Adipocyte (in vitro differentiated cells): ENCODE data around the gene DUSP15.
A peak's percentile ranks its signal among the peaks of the same experiment; 100 is the strongest.

Source experiments
- DNase-seq: peaks from one replicate; pipeline ENCODE4 v3.0.0-alpha.2; 2015; ENCODE audit warnings: low read depth
- H3K27me3 ChIP-seq: replicated peaks from 2 replicates; pipeline ENCODE4 v1.7.0; 2013; ENCODE audit warnings: mild to moderate bottlenecking, low read length, moderate library complexity; ENCODE audit not compliant: control insufficient read depth, insufficient read depth
- H3K36me3 ChIP-seq: 2 replicates; pipeline ENCODE4 v1.7.0; 2013; ENCODE audit warnings: low read length, mild to moderate bottlenecking, moderate library complexity; ENCODE audit not compliant: control insufficient read depth, insufficient read depth, severe bottlenecking
- H3K4me1 ChIP-seq: 2 replicates; pipeline ENCODE4 v1.7.0; 2013; ENCODE audit warnings: mild to moderate bottlenecking, low read length, moderate library complexity; ENCODE audit not compliant: control insufficient read depth, insufficient read depth
- H3K4me3 ChIP-seq: 2 replicates; pipeline ENCODE4 v1.7.0; 2013; ENCODE audit warnings: mild to moderate bottlenecking, low read length, moderate library complexity
- H3K9ac ChIP-seq: 2 replicates; pipeline ENCODE4 v1.7.0; 2013; ENCODE audit warnings: mild to moderate bottlenecking, low read length, moderate library complexity
- H3K9me3 ChIP-seq: 2 replicates; pipeline ENCODE4 v1.7.0; 2013; ENCODE audit warnings: mild to moderate bottlenecking, low read length, moderate library complexity; ENCODE audit not compliant: control insufficient read depth

Gene DUSP15

DNA sequence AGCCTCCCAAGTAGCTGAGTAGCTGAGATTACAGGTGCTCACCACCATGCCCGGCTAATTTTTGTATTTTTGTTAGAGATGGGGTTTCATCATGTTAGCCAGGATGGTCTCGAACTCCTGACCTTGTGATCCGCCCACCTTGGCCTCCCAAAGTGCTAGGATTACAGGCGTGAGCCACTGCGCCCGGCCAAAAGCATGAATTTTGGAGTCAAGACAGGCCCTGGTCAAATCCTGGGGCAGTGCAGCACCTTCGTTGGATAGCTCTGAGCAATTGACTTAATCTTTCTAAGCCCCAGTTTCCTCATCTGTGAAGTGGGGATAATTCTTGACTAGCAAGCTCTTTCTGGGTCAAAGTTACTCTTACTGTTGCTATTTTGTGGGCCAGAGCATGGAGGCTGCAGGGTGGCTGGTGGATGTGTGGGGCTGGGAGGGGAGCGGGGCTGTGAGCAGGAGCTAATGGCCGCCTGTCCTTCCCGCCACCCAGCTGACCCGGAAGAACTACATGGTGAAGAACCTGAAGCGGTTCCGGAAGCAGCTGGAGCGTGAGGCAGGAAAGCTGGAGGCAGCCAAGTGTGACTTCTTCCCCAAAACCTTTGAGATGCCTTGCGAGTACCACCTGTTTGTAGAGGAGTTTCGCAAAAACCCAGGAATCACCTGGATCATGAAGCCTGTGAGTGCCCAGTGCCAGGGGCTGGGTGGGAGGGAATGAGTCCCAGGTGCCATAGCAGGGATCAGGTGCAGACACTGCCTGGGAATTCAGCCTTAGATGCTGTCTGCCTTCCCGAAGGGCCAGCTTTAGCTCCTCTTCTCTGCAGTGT is 39.1 kb upstream of the DUSP15 start:
- DNase-seq: no peak
- peaks cover 42% of the 10 kb centered on the region for H3K27me3 ChIP-seq

DNA sequence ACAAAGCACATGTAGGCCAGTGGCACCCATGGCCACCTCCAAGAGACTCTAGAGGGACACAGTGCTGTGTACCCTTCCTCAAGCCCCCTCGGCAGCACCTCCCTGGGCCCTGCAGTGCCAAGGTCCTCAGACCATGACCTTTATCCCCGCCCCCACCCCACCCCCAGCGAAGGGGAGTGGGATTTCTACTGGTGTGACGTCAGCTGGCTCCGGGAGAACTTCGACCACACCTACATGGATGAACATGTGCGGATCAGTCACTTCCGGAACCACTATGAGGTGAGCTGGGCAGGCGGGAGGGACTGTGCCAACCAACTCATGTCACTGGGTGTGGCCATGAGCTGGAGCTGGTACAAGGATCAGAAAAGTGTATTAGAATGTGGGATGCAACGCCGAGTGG is 38.1 kb upstream of the DUSP15 start:
- DNase-seq: no peak
- no peak overlapping the region for H3K9ac ChIP-seq
- H3K4me3 ChIP-seq: no peak overlapping the region
- H3K4me1 ChIP-seq: no peaks in the 10 kb centered on the region
- H3K27me3 ChIP-seq: peaks cover 39% of the 10 kb centered on the region
- no peaks in the 10 kb centered on the region for H3K9me3 ChIP-seq
- no peaks in the 10 kb centered on the region for H3K36me3 ChIP-seq

More for the DNA sequence above, 39.1 kb upstream of the DUSP15 start:
- no peaks in the 10 kb centered on the region for H3K36me3 ChIP-seq
- H3K9me3 ChIP-seq: no peaks in the 10 kb centered on the region
- H3K9ac ChIP-seq: no peak overlapping the region
- H3K4me3 ChIP-seq: no peak overlapping the region
- H3K4me1 ChIP-seq: no peaks in the 10 kb centered on the region

DNA sequence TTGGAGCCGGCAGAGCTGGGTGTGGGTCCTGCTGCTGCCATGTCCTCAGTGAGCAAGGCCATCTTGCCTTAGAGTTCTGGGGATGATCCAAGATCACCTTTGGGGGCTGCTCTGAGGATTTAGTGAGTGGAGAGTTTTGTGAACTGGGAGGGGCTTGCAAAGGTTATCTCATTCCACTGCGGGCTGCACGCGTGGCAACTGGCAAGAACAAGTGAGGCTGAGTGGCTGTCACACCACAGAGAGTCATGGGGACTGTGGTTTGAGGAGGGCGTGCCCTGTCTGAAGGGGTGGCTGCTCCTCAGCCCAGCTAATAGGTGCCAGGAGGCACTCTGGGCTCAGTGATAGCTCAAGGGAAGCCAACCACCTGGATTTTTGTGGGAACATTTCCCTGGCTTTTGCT is 37.7 kb upstream of the DUSP15 start:
- DNase-seq: no peak
- H3K9ac ChIP-seq: no peak overlapping the region
- H3K9me3 ChIP-seq: no peaks in the 10 kb centered on the region
- no peak overlapping the region for H3K4me3 ChIP-seq
- H3K36me3 ChIP-seq: no peaks in the 10 kb centered on the region
- no peaks in the 10 kb centered on the region for H3K4me1 ChIP-seq
- peaks cover 39% of the 10 kb centered on the region for H3K27me3 ChIP-seq

DNA sequence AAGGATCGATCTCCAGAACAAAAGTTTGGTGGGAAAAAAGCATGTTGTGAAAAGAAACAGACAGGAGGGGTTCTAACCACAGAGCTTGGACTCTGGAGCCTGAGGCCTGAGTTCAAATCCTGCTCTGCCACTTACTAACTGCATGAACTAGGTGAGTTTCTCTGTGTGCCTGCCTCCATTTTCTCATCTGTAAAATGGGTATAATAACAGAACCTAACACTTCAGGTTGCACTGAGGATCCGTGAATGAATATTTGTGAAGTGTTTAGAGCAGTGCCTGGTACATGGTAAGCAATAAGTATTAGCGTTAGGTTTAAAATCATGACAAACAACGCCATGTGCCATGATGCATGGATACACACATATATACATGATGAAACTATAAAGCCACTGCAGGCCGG is 36.7 kb upstream of the DUSP15 start:
- Histone ChIP-seq H3K4me1 (no peaks in the 10 kb centered on the region), H3K9me3 (no peaks in the 10 kb centered on the region), H3K36me3 (no peaks in the 10 kb centered on the region), H3K4me3 (no peak overlapping the region), H3K9ac (no peak overlapping the region), H3K27me3 (peaks cover 31% of the 10 kb centered on the region)
- no peak for DNase-seq

DNA sequence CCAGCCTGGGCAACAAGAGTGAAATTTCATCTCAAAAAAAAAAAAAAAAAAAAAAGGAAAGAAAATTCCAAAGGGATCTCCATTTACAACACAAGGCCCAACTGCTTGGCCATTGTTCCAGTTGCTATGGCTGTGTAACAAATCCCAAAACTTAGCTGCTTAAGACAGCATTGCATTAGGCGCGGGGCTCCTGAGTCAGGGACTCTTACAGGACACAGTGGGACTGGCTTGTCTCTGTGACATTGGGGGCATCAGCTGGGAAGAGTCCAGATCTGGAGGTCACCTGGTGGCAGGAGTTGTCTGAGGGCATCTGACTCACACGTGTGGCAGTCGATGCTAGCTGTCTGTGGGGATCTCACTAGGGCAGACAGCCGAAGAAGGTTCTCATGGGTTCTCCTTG is 35.7 kb upstream of the DUSP15 start:
- Histone ChIP-seq H3K9me3 (no peaks in the 10 kb centered on the region), H3K27me3 (peaks cover 28% of the 10 kb centered on the region), H3K9ac (no peak overlapping the region), H3K4me3 (no peak overlapping the region), H3K36me3 (no peaks in the 10 kb centered on the region), H3K4me1 (no peaks in the 10 kb centered on the region)
- no peak for DNase-seq

DNA sequence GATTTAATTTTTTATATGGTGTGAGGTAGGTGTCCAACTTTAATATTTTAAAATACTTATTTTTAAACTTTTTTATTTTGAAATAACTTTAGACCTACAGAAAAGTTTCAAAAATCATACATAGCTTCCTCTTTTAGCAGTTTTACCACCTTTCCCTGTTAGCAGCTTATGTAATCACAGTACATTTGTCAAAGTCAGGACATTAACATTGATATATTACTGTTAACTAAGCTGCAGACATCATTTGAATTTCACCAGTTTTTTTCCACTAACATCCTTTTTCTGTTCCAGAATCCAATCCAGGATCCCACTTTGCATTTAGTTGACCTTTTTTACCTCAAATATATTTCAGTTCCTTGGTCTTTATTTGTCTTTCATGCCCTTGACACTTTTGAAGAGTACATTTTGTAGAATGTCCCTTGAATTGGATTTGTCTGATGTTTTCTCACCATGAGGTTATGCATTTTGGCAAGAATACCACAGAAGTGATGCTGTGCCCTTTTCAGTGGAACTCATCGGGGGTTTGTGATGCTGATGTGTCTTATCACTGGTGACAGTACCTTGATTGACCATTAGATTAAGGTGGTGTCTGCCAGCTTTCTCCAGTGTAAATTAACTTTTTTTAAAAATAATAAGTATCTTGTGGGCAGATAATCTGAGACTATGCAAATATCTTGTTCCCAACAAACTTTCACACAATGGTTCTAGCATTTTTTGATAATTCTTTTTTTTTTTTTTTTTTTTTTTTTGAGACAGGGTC is 33.5 kb upstream of the DUSP15 start:
- no peak for DNase-seq
- Histone ChIP-seq H3K9me3 (no peaks in the 10 kb centered on the region), H3K27me3 (peaks cover 27% of the 10 kb centered on the region)

DNA sequence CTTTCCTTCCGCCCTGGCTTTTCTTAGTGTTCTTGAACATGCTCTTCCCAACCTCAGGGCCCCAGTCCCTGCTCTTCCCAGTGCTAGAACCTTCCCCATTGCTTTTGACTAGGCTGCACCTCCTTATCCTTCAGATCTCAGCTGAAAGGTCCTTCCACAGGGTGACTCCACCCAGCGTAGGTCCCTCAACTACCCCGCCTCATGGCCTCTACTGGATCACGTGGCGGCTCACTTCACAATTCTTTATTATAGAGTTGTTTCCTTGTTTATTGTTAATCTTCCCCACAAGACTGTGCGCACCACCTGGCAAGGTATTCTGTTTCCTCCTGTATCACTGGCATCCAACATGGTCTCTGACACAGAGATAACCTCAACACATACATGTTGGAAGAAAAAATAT is 31.3 kb upstream of the DUSP15 start:
- H3K4me3 ChIP-seq: no peak overlapping the region
- H3K9me3 ChIP-seq: no peaks in the 10 kb centered on the region
- DNase-seq: no peak
- H3K27me3 ChIP-seq: peaks cover 27% of the 10 kb centered on the region
- H3K36me3 ChIP-seq: no peaks in the 10 kb centered on the region
- H3K4me1 ChIP-seq: no peaks in the 10 kb centered on the region
- H3K9ac ChIP-seq: no peak overlapping the region

More for the DNA sequence above, 33.5 kb upstream of the DUSP15 start:
- Histone ChIP-seq H3K4me1 (no peaks in the 10 kb centered on the region), H3K36me3 (no peaks in the 10 kb centered on the region), H3K4me3 (no peak overlapping the region), H3K9ac (no peak overlapping the region)

DNA sequence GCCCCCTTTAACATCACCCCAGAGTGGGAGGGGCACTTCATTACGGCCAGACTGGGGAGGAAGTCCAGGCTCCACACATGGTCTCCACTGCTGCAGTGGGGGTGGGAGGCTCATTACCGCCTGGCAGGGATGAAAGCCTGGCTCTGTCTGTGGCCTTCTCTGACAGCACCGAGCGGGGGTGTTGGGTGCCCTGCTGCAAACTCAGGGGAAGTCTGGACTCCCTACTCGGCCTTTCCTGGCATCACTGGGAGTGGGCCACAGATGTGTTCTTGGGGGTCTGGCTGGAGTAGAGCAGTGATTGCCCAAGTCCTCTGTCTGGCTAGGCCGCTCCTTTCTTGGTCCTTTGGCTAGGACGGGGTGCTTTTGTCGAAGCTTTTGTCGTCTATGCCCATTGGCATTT is 27.2 kb upstream of the DUSP15 start:
- Histone ChIP-seq H3K4me3 (no peak overlapping the region), H3K27me3 (peaks cover 17% of the 10 kb centered on the region), H3K9me3 (no peaks in the 10 kb centered on the region), H3K4me1 (peaks cover 11% of the 10 kb centered on the region), H3K9ac (no peak overlapping the region), H3K36me3 (no peaks in the 10 kb centered on the region)
- no peak for DNase-seq

DNA sequence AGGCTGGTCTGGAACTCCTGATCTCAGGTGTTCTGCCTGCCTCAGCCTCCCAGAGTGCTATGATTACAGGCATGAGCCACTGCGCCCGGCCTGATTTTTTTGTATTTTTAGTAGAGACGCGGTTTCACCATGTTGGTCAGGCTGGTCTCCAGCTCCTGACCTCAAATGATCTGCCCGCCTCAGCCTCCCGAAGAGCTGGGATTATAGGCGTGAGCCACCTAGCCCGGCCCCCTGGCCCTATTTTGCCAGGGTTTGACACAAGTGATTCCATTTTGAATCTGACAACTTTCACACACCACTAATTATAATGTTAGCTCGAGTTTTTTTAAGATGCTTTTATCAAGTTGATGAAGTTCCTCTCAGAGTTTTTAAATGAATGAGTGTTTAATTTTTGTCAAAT is 25.7 kb upstream of the DUSP15 start:
- peaks cover 12% of the 10 kb centered on the region for H3K27me3 ChIP-seq
- no peak overlapping the region for H3K4me3 ChIP-seq
- H3K4me1 ChIP-seq: peaks cover 11% of the 10 kb centered on the region
- H3K9ac ChIP-seq: no peak overlapping the region
- no peaks in the 10 kb centered on the region for H3K36me3 ChIP-seq
- DNase-seq: no peak
- no peaks in the 10 kb centered on the region for H3K9me3 ChIP-seq

DNA sequence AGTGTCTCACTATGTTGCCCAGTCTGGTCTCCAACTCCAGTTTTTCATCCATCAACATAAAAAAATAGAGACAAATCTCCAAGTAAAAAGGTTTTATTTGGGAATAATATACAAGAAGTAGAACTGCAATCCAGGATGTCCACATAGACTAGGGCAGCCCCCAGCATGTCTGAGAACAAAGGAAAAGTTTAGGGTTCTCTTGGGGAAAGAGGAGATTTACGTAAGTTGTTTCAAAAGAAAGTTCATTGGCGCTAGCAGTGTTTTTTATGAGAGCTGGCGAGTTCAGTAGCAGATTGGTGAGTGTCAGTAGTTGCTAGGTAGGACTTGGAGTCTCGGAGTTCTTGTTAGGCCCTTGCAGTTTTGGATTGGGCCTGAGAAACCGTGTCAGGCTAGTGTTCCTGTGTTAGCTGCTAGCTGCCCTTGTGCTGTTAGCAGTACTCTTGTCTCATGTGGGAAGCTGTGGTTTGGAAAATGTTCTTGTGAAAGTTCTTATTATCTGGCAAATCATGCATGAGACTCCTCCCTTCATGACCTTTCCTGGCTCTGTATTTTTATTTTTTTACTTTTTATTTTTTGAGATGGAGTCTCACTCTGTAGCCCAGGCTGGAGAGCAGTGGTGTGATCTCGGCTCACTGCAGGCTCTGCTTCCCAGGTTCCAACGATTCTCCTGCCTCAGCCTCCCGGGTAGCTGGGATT is 24.8 kb upstream of the DUSP15 start:
- Histone ChIP-seq H3K9me3 (no peaks in the 10 kb centered on the region), H3K4me3 (no peak overlapping the region), H3K27me3 (peaks cover 12% of the 10 kb centered on the region), H3K9ac (peak overlapping the region; percentile 58), H3K4me1 (peaks cover 11% of the 10 kb centered on the region), H3K36me3 (no peaks in the 10 kb centered on the region)
- DNase-seq: peak; percentile 78

DNA sequence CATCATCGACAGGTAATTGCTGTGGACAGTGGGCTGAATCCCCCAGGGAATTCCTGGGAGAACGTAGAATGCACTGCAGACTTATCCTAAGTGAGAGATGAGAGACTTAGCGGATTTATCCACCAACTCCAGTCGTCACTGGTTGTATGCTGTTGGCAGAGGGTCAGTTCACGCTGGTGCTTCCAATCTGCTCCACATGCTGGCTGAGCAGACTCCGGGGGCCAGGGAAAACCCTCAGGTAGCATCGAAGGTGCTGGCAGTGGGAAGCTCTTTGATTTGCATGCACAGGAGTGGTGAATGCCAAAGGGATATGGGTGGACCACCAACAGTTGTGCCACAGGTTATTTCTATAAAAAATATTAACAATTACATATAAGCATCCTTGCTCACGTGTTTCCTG is 20.3 kb upstream of the DUSP15 start:
- H3K27me3 ChIP-seq: peaks cover 15% of the 10 kb centered on the region

More for the DNA sequence above, 20.3 kb upstream of the DUSP15 start:
- Histone ChIP-seq H3K4me1 (peaks cover 11% of the 10 kb centered on the region), H3K9me3 (no peaks in the 10 kb centered on the region), H3K4me3 (no peak overlapping the region), H3K9ac (no peak overlapping the region), H3K36me3 (no peaks in the 10 kb centered on the region)
- no peak for DNase-seq
